Measurements from ENCODE around the gene PIGL.

PIGL gene
- long read RNA-seq, transcript PIGL-205 (2 exons, 888 nt), result minor isoform, 10 of 92 reads
- long read RNA-seq, transcript PIGL-201 (7 exons, 1,137 nt), result major isoform, 12 of 92 reads
- long read RNA-seq, partial matches to known transcripts, result 0 of 92 reads
- long read RNA-seq, other reads (novel, unspliced or antisense), result 69 of 92 reads

DNA sequence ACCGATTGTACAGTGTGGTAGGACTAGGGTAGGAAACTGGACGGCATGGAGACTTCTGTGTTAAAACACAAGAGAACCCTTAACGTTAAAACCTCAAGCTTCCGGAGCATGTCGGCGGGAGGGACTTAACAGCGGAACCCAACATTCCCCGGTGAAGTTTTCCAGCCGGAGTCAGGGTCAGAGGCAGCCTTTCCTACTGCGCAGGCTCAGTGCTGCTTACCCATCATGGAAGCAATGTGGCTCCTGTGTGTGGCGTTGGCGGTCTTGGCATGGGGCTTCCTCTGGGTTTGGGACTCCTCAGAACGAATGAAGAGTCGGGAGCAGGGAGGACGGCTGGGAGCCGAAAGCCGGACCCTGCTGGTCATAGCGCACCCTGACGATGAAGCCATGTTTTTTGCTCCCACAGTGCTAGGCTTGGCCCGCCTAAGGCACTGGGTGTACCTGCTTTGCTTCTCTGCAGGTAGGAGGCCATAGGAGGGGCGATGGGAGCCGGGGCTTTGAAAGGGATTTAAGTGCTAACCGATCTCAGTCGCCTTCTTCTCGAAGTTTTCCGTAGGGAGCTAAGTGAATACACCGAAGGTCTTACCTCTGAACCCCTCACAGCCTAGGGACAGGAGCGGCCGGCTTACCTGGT, at the start of gene PIGL:
Gene PIGL (plus strand): TSS at position 209 of the 634 bp plus-strand sequence. CDS start 17 bp downstream, at position 226.
- Histone ChIP-seq H3K27ac (replicated peaks) (peak within 1 kb of the TSS; percentile 99), H3K27me3 (ENCODE audit: insufficient read depth, poor library complexity, severe bottlenecking) (no peaks in the 10 kb centered on the region), H3K4me3 (replicated peaks; ENCODE audit: insufficient read depth, low read length) (peak within 1 kb of the TSS; percentile 72)
- TF ChIP-seq GABPA (IDR thresholded peaks at IDR 0.05; ENCODE audit: low read depth) (peak; percentile 85), POLR2AphosphoS5 (IDR thresholded peaks at IDR 0.05; ENCODE audit: low read depth) (peak; percentile 85), SPI1 (IDR thresholded peaks at IDR 0.05; ENCODE audit: borderline replicate concordance, low read depth) (no peak)
- TF ChIP-seq, protein P1, sequence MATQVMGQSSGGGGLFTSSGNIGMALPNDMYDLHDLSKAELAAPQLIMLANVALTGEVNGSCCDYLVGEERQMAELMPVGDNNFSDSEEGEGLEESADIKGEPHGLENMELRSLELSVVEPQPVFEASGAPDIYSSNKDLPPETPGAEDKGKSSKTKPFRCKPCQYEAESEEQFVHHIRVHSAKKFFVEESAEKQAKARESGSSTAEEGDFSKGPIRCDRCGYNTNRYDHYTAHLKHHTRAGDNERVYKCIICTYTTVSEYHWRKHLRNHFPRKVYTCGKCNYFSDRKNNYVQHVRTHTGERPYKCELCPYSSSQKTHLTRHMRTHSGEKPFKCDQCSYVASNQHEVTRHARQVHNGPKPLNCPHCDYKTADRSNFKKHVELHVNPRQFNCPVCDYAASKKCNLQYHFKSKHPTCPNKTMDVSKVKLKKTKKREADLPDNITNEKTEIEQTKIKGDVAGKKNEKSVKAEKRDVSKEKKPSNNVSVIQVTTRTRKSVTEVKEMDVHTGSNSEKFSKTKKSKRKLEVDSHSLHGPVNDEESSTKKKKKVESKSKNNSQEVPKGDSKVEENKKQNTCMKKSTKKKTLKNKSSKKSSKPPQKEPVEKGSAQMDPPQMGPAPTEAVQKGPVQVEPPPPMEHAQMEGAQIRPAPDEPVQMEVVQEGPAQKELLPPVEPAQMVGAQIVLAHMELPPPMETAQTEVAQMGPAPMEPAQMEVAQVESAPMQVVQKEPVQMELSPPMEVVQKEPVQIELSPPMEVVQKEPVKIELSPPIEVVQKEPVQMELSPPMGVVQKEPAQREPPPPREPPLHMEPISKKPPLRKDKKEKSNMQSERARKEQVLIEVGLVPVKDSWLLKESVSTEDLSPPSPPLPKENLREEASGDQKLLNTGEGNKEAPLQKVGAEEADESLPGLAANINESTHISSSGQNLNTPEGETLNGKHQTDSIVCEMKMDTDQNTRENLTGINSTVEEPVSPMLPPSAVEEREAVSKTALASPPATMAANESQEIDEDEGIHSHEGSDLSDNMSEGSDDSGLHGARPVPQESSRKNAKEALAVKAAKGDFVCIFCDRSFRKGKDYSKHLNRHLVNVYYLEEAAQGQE (IDR thresholded peaks at IDR 0.05; ENCODE audit: insufficient replicate concordance, low read depth), result peak; percentile 53
- TF ChIP-seq, protein P2, sequence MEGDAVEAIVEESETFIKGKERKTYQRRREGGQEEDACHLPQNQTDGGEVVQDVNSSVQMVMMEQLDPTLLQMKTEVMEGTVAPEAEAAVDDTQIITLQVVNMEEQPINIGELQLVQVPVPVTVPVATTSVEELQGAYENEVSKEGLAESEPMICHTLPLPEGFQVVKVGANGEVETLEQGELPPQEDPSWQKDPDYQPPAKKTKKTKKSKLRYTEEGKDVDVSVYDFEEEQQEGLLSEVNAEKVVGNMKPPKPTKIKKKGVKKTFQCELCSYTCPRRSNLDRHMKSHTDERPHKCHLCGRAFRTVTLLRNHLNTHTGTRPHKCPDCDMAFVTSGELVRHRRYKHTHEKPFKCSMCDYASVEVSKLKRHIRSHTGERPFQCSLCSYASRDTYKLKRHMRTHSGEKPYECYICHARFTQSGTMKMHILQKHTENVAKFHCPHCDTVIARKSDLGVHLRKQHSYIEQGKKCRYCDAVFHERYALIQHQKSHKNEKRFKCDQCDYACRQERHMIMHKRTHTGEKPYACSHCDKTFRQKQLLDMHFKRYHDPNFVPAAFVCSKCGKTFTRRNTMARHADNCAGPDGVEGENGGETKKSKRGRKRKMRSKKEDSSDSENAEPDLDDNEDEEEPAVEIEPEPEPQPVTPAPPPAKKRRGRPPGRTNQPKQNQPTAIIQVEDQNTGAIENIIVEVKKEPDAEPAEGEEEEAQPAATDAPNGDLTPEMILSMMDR (IDR thresholded peaks at IDR 0.05; ENCODE audit: insufficient read depth, low read length), result no peak
- peak; percentile 72 to 89 for DNase-seq (ENCODE audit: low read depth in 1 of 2, low spot score in 1 of 2)

DNA sequence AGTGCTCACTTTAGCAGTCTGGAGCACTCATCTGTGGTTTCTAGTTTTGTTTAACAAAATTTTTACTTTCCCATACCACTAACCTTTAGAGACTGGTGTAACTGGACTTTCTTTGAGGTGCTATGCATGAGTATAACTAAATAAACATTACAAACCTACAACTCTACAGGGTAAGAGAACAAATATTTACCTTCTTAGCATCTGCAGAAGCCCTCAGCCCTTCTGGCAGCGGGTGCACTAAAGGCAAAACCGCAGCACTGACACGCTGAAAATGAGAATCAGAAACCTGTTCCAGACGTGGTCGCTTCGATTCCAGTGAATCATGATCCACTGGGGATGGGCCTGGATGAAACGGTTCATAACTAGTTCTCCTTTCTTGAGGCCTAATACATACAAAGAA, 45.4 kb upstream of the PIGL start:
- Histone ChIP-seq H3K27ac (replicated peaks) (no peak overlapping the region), H3K27me3 (ENCODE audit: insufficient read depth, poor library complexity, severe bottlenecking) (no peaks in the 10 kb centered on the region), H3K4me3 (replicated peaks; ENCODE audit: insufficient read depth, low read length) (no peak overlapping the region)
- no peak for TF ChIP-seq GABPA (IDR thresholded peaks at IDR 0.05; ENCODE audit: low read depth)
- TF ChIP-seq SPI1 (IDR thresholded peaks at IDR 0.05; ENCODE audit: borderline replicate concordance, low read depth), result no peak
- TF ChIP-seq POLR2AphosphoS5 (IDR thresholded peaks at IDR 0.05; ENCODE audit: low read depth), result no peak
- TF ChIP-seq, protein P1 (IDR thresholded peaks at IDR 0.05; ENCODE audit: insufficient replicate concordance, low read depth), result no peak
- TF ChIP-seq, protein P2 (IDR thresholded peaks at IDR 0.05; ENCODE audit: insufficient read depth, low read length), result no peak
- no peak for DNase-seq (ENCODE audit: low read depth in 1 of 2, low spot score in 1 of 2)

DNA sequence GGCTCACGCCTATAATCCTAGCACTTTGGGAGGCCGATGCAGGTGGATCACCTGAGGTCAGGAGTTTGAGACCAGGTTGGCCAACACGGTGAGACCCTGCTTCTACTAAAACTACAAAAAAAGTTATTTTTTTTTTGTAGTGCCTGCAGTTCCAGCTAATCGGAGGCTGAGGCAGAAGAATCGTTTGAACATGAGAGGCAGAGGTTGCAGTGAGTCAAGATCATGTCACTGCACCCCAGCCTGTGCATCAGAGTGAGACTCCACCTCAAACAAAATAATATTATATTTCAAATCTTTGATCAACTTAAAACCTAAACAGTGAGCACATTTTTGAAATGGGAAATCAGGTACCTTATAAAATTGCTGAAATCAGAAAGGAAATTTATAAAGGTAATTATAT, 38.2 kb upstream of the PIGL start:
- no peaks in the 10 kb centered on the region for H3K27me3 ChIP-seq (ENCODE audit: insufficient read depth, poor library complexity, severe bottlenecking)
- no peak for DNase-seq (ENCODE audit: low read depth in 1 of 2, low spot score in 1 of 2)
- TF ChIP-seq, protein P2 (IDR thresholded peaks at IDR 0.05; ENCODE audit: insufficient read depth, low read length), result no peak
- TF ChIP-seq GABPA (IDR thresholded peaks at IDR 0.05; ENCODE audit: low read depth) (no peak), POLR2AphosphoS5 (IDR thresholded peaks at IDR 0.05; ENCODE audit: low read depth) (no peak), SPI1 (IDR thresholded peaks at IDR 0.05; ENCODE audit: borderline replicate concordance, low read depth) (no peak)
- TF ChIP-seq, protein P1 (IDR thresholded peaks at IDR 0.05; ENCODE audit: insufficient replicate concordance, low read depth), result no peak

More for the DNA sequence above, 38.2 kb upstream of the PIGL start:
- Histone ChIP-seq H3K4me3 (replicated peaks; ENCODE audit: insufficient read depth, low read length) (no peak overlapping the region), H3K27ac (replicated peaks) (no peak overlapping the region)

Data from HL-60 (cell line).